GM18517 (cell line): Measurements from ENCODE around the gene C10orf120.

Experiments
- ATAC-seq: cut with Tn5 transposase; IDR thresholded peaks from one replicate; pipeline ENCODE4 v1.9.1; 2021; ENCODE audit warnings: mild to moderate bottlenecking, moderate library complexity; ENCODE audit not compliant: unreplicated experiment

C10orf120 gene

DNA sequence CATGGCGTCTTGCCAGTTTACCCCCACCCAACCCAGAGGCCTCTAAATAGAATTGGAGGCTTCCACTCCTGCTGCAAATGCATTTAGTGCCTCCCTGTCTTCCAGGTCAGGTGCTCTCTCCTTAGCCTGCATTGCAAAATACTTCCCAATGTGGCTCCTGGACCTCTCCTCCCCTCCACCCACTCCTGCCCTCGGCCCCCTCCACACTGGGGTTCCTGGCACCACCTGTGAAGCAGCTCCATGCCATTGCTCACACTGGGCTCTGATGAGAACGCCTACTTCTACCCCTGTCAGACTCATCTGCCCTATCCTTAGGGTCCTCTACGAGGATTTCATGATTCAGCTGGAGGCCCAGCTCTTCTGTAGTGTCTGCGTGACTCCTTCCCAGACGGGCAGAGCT lies 37.4 kb downstream of the C10orf120 start:
- no peak for ATAC-seq

- ATAC-seq: no peak
Measured at GRCh38 chr10:122660696-122661095, 39.0 kb downstream of the C10orf120 start.

DNA sequence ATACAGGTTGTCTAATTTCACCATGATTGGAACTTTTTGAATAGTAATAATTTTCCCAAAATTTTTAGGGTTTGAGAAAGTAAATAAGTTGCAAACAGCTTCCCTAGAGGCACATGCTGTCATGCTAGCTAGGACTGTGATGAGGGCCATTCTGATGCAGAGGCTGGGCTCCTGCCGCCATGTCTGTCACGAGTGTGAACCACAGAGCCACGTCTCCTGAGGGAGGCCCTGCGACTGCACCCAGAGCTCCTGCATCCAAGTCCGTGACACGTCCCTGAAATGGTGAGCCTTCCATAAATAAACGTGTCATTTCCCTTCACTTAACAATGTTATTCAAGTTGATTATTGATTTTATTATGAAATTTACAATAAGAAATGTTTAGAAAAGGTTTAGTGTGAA lies 40.0 kb downstream of the C10orf120 start:
- no peak for ATAC-seq

- no peak for ATAC-seq
Measured at GRCh38 chr10:122659126-122659525, 40.5 kb downstream of the C10orf120 start.

DNA sequence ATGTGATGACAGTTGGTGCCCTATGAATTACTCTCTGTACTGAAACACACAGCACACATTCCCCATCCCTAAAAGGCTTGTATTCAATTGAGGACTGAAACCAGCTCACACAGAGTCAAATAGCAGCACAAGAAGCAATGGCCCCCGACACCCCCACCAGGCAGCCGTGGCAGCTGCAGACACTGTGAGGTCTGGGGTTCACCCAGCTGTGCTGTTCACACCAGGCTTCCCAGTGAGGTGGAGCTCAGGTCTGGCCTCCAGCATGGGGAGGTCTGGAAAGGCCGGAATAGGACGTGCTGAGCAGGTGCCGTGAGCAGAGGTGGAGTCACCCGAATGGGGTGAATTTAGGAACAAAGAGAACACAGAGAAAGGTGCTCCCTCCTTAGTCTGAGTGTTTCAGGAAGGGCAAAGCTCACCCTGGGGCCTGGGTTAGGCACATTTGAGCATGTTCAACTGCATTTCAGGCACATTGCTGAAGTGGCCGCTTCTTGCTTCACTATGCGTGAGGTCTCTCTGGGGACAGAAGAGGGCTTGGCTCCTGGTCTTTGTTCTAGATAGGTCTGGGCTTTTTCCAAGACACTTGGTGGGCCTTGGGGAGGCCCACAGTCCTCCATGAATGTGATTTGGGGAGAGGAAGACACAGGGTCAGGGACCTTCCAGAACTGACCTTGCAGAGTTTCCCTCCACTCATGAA lies 41.1 kb downstream of the C10orf120 start:
- no peak for ATAC-seq

DNA sequence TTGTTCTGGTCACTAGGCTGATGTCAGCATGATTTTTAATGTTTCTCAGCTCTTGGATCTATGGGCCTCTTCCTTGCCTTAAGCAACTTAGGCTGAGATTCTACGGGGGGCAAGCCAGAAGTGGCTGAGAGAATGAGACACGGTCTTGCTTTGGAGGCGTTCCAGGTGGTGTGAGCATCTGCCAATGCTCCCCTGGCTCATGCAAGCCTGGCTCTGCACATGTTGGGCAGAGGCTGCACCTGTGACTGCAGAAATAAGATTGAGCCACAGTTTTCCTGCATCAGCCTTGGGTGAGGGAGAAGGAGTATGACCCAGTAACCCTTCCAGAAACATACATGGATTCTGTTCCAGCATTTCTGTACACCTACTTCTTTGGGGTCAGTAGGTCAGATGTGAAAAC lies 41.9 kb downstream of the C10orf120 start:
- no peak for ATAC-seq

DNA sequence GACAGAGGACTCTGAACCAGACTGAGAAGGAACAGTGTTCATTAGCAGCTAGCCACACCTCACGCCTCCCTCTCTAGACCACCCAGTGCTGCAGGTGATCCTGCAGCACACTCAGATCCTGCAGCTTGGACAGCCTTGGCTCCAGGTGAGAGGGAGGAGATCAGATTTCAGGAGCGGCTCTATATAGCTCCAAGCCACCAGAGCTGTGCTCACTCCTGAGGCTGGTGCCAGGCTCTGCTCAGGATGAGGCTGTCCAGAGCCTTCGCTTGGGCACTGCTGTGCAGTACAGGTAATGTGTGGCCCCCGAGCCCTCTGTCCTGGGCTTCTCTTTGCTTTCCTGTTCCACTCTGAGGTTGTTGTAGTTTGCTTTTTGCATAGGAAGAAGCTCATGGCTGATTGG lies 42.4 kb downstream of the C10orf120 start:
- no peak for ATAC-seq

DNA sequence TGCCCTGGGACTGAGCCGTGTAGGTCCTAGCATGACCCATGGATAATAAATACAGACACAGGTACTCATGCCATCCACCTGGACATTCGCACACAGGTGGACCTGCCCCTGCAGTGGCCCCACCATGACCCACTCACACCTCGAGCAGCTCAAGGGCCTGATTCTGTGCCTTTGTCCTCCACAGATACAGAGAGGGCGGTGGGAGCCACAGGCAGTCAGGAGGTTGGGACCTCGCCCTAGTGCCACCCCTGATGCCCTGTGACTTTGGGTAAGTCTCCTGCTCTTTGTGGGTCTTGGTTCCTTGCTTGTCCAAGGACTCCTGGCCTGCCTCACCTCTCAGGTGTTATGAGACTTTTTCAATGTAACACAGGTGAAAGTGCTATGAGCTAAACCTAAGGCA lies 42.9 kb downstream of the C10orf120 start:
- no peak for ATAC-seq

DNA sequence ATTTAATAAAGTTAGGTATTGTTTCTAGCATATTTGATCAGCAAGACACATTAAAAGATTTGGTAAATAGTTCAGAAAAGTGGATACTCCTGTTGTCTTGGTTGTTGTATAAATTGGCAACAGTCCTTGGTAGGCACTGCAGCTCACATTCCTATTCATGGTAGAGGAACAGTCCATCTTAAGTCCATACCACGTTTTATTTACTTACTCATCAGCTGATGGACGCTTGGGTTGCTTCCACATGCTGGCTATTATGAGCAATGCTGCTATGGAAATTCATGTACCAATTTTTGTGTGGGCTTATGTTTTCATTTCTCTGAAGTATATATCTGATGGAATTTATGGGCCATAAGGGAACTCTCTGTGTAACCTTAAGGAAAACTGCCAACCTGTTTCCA lies 43.3 kb downstream of the C10orf120 start:
- ATAC-seq: no peak

DNA sequence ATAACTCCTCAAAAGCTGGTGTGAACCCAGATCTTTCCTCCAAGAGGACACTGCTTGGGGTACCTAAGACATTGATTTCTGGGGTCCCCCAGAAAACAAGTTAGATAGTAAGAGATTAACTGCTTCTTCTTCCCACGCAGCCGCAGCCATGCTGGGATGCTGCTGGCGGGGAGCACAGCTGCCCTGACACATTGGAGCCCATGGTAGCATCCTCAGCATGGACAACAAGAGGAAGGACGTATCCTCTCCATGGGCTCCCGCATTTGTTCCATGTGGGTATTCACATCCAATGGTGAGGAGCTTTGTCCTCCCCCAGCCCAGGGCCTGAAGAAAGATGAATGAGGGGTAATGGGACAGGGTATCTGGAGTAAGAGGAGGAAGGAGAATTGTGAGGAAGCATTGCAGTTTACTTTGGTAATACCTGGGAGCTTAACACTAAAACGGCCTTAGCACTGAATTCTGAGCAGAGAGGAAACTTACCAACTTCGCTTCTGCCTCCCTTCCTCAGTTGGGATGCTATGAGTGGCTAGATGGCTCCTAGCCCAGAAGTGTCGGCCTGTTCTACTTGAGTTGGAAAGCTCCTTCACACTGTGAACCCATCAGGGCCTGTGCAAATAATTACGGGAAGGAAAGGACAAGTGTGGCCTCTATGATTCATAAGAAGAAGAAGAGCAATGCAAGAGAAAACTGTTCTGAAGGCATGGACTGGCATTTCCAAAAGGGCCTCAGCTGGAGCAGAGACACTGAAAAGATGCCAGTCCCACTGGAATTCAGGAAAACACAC lies 43.9 kb downstream of the C10orf120 start:
- ATAC-seq: no peak

- ATAC-seq: no peak
Measured at GRCh38 chr10:122650331-122650730, 49.3 kb downstream of the C10orf120 start.

DNA sequence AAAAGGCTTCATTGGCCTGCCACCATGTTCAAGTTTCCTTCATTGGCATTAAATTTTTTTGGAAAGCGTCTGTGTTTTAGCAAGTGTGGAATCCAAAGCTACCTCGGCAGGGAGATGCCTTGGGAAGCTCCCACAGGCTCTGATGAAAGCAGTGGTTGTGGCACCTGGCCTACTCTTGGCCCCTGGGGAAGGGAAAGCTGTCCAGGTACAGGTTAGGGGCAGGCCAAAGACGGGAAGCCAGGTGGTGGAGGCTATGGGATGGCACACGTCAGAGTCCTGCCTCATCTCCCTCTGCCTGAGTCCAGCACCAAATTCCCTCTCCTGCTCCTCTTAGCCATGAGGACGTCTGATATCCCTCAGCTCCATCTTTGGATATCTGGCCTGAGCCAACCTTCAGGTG lies 49.7 kb downstream of the C10orf120 start:
- ATAC-seq: no peak

DNA sequence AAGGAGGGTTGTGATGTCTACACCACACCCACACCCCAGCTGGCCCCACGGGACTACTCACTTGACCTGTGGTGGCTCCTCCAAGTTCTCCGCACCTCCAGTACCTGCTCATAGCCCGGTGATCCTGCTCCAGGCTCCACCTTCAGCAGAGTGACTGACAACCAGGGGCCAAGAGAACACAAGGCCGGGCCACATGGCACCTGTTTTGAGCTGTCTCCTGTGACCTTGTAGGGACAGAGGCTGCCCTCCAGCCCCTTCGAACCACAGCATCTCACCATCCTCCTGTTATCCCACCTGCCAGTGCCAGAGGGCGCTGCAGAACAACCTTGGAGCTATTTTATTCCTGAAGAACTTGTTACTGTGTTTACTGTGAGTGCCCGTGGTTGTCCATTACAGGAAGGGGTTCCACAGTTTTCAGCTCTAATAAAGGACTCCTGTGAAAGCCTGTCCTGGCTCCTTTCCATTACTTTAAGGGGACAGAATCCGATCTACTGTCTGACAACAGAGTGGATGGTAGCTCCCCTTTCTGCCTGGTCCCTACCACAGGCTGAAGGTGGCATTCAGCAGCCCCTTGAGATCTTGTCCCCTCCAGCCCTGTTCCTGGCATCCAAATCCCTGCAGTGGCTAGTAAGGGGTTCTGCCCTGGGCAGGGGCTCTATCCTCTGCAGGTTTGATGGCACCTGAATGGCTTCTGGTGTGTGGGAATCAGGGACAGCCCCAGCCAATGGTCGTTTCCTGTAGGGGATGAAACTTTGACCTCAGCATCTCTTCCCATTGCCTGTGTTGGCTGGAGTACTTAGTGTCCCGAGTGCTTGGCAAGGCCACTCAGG lies 50.8 kb downstream of the C10orf120 start:
- ATAC-seq: no peak
